Adrenal gland (tissue), 5 donors: ENCODE data around the gene ARL14EP.

Experiments
- POLR2A ChIP-seq, 2 donors: fragments of 450-650 bp; IDR thresholded peaks; one replicate each; pipeline ENCODE4 v1.6.1; 2017; ENCODE audit warnings: antibody characterized with exemption in 2 of 2, mild to moderate bottlenecking in 2 of 2, moderate library complexity in 1 of 2
- TF ChIP-seq, protein P1 (sequence below), 6 experiments: fragments of 450-650 bp in 4 of 6; fragments of 200-600 bp in 2 of 6; sonication (generic) in 1 of 6; IDR thresholded peaks; 1 replicate in 5 of 6; 2 replicates in 1 of 6; pipeline versions ENCODE4 v1.5.1 to v1.8.0; 2016 to 2021; ENCODE audit warnings: antibody characterized with exemption in 6 of 6, mild to moderate bottlenecking in 2 of 6, moderate library complexity in 1 of 6
- donor health status: DM: no; HTN: no; CAD: no.

- TF ChIP-seq, protein P1, sequence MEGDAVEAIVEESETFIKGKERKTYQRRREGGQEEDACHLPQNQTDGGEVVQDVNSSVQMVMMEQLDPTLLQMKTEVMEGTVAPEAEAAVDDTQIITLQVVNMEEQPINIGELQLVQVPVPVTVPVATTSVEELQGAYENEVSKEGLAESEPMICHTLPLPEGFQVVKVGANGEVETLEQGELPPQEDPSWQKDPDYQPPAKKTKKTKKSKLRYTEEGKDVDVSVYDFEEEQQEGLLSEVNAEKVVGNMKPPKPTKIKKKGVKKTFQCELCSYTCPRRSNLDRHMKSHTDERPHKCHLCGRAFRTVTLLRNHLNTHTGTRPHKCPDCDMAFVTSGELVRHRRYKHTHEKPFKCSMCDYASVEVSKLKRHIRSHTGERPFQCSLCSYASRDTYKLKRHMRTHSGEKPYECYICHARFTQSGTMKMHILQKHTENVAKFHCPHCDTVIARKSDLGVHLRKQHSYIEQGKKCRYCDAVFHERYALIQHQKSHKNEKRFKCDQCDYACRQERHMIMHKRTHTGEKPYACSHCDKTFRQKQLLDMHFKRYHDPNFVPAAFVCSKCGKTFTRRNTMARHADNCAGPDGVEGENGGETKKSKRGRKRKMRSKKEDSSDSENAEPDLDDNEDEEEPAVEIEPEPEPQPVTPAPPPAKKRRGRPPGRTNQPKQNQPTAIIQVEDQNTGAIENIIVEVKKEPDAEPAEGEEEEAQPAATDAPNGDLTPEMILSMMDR (IDR thresholded peaks at IDR 0.05) = no peak
- no peak for TF ChIP-seq POLR2A (IDR thresholded peaks at IDR 0.05)
Measured at GRCh38 chr11:30364837-30365482, 42.1 kb downstream of the ARL14EP start.
